GM23338 (cell line): Measurements from ENCODE around the gene SMIM33. TPM values are rescaled to one million over a fixed set of nuclear protein-coding genes. Genes with fewer than 3 reads are reported as not detected.
A peak's percentile ranks its signal among the peaks of the same experiment; 100 is the strongest.

Experiments used
- ATAC-seq: fragments of 200-7000 bp; cut with Tn5 transposase; 3 replicates; pipeline ENCODE4 v1.9.1; 2020
- DNase-seq: peaks from one replicate; pipeline ENCODE4 v3.0.0-alpha.2; 2015; ENCODE audit warnings: low spot score
- H2AFZ ChIP-seq: fragments of 200-600 bp; sonication (generic); 2 replicates; pipeline ENCODE4 v1.8.0; 2016; ENCODE audit warnings: antibody characterized with exemption, mild to moderate bottlenecking, moderate library complexity
- H3F3A ChIP-seq: fragments of 200-600 bp; sonication (generic); replicated peaks from 2 replicates; pipeline ENCODE4 v1.8.0; 2017; ENCODE audit warnings: antibody characterized with exemption, mixed run types, low read depth
- H3K27ac ChIP-seq: fragments of 200-600 bp; sonication (generic); 2 replicates; pipeline ENCODE4 v1.6.1; 2016; ENCODE audit warnings: low read depth
- H3K27me3 ChIP-seq: fragments of 200-600 bp; sonication (generic); 2 replicates; pipeline ENCODE4 v1.8.0; 2016; ENCODE audit warnings: mild to moderate bottlenecking, mixed run types, moderate library complexity; ENCODE audit not compliant: insufficient read depth
- H3K36me3 ChIP-seq: fragments of 200-600 bp; sonication (generic); 2 replicates; pipeline ENCODE4 v1.8.0; 2016; ENCODE audit warnings: mild to moderate bottlenecking; ENCODE audit not compliant: insufficient read depth
- H3K4me1 ChIP-seq: fragments of 200-600 bp; sonication (generic); 2 replicates; pipeline ENCODE4 v1.8.0; 2016; ENCODE audit warnings: mild to moderate bottlenecking, moderate library complexity; ENCODE audit not compliant: insufficient read depth
- H3K4me2 ChIP-seq: fragments of 200-600 bp; sonication (generic); 2 replicates; pipeline ENCODE4 v1.7.1; 2017; ENCODE audit warnings: mixed run types
- H3K4me3 ChIP-seq: fragments of 200-600 bp; sonication (generic); 2 replicates; pipeline ENCODE4 v1.6.1; 2016; ENCODE audit warnings: mixed run types
- H3K79me2 ChIP-seq: fragments of 200-600 bp; sonication (generic); replicated peaks from 2 replicates; pipeline ENCODE4 v1.8.0; 2017; ENCODE audit warnings: mild to moderate bottlenecking; ENCODE audit not compliant: insufficient read depth
- H3K9me2 ChIP-seq: fragments of 200-600 bp; sonication (generic); 2 replicates; pipeline ENCODE4 v1.8.0; 2017; ENCODE audit not compliant: insufficient read depth
- H4K20me1 ChIP-seq: fragments of 200-600 bp; sonication (generic); replicated peaks from 2 replicates; pipeline ENCODE4 v1.8.0; 2017; ENCODE audit warnings: mild to moderate bottlenecking; ENCODE audit not compliant: insufficient read depth
- H3K27ac Mint-ChIP-seq: 2 replicates; pipeline ENCODE4 v1.8.0; 2020; ENCODE audit warnings: inconsistent platforms, mild to moderate bottlenecking, moderate library complexity, mixed read lengths
- H3K27me3 Mint-ChIP-seq: 3 replicates; pipeline ENCODE4 v1.8.0; 2022; ENCODE audit warnings: low read depth, mild to moderate bottlenecking, moderate library complexity, mixed read lengths, inconsistent platforms; ENCODE audit not compliant: insufficient read depth, poor library complexity
- H3K36me3 Mint-ChIP-seq: 3 replicates; pipeline ENCODE4 v1.8.0; 2021; ENCODE audit warnings: low read depth, mild to moderate bottlenecking, inconsistent platforms, moderate library complexity, mixed read lengths
- H3K4me1 Mint-ChIP-seq: 3 replicates; pipeline ENCODE4 v1.8.0; 2020; ENCODE audit warnings: mild to moderate bottlenecking, inconsistent platforms, mixed read lengths
- H3K4me3 Mint-ChIP-seq: 3 replicates; pipeline ENCODE4 v1.8.0; 2021; ENCODE audit warnings: moderate library complexity, mild to moderate bottlenecking, inconsistent platforms, mixed read lengths
- H3K9me3 Mint-ChIP-seq: 3 replicates; pipeline ENCODE4 v1.8.0; 2020; ENCODE audit warnings: moderate library complexity, mild to moderate bottlenecking, inconsistent platforms, mixed read lengths
- CREB1 ChIP-seq: fragments of 250-450 bp; sonication (Bioruptor Pico); IDR thresholded peaks from 2 replicates; pipeline ENCODE4 v1.5.0; 2020; ENCODE audit warnings: low read depth, mild to moderate bottlenecking, moderate library complexity
- EZH2 ChIP-seq: fragments of 200-600 bp; sonication (generic); IDR thresholded peaks from one replicate; pipeline ENCODE4 v1.8.0; 2017; ENCODE audit warnings: antibody characterized with exemption, mild to moderate bottlenecking, low read depth; ENCODE audit not compliant: unreplicated experiment
- EZH2phosphoT487 ChIP-seq: fragments of 200-600 bp; sonication (generic); IDR thresholded peaks from one replicate; pipeline ENCODE4 v1.8.1; 2018; ENCODE audit warnings: antibody characterized with exemption; ENCODE audit not compliant: unreplicated experiment
- JUNB ChIP-seq: IDR thresholded peaks from one replicate; pipeline ENCODE4 v1.6.1; 2016; ENCODE audit warnings: antibody characterized with exemption; ENCODE audit not compliant: unreplicated experiment
- NANOG ChIP-seq: IDR thresholded peaks from 2 replicates; pipeline ENCODE4 v1.6.1; 2016; ENCODE audit warnings: antibody characterized with exemption, borderline replicate concordance
- POLR2AphosphoS5 ChIP-seq: IDR thresholded peaks from 2 replicates; pipeline ENCODE4 v1.6.1; 2016; ENCODE audit warnings: antibody characterized with exemption, low read depth
- STAT1 ChIP-seq: IDR thresholded peaks from one replicate; pipeline ENCODE4 v1.6.1; 2016; ENCODE audit warnings: antibody characterized with exemption; ENCODE audit not compliant: unreplicated experiment
- ZNF114 ChIP-seq: fragments of 250-450 bp; sonication (Bioruptor Pico); IDR thresholded peaks from 2 replicates; pipeline ENCODE4 v1.5.0; 2020; ENCODE audit warnings: mild to moderate bottlenecking, moderate library complexity
- ZNF331 ChIP-seq: fragments of 250-450 bp; sonication (Bioruptor Pico); IDR thresholded peaks from 2 replicates; pipeline ENCODE4 v1.5.0; 2020; ENCODE audit warnings: low read depth, mild to moderate bottlenecking, moderate library complexity
- polyA plus RNA-seq: library from polyadenylated mRNA; unstranded; fragments of >200 nt; fragmentation: Nextera tagmentation; extraction: Ambion mirVana; gene quantifications from 2 replicates; pipeline ENCODE4 v1.2.1, GENCODE V29; 2016
- total RNA-seq: library from RNA; depleted of rRNA; stranded (reverse); fragments of >200 nt; shearing (Covaris generic); gene quantifications from 2 replicates; pipeline ENCODE4 v1.2.3, GENCODE V29; 2014
- TF ChIP-seq, protein P1 (sequence below), 2 experiments: fragments of 200-600 bp in 1 of 2; sonication (generic) in 1 of 2; conservative IDR thresholded peaks; 2 replicates each; pipeline versions ENCODE4 v1.5.1 to v1.6.1; 2016 to 2017; ENCODE audit warnings: antibody characterized with exemption in 2 of 2, low read depth in 2 of 2, mild to moderate bottlenecking in 2 of 2, moderate library complexity in 1 of 2
- TF ChIP-seq, protein P2 (sequence below): IDR thresholded peaks from one replicate; pipeline ENCODE4 v1.6.1; 2018; ENCODE audit warnings: antibody characterized with exemption; ENCODE audit not compliant: unreplicated experiment
- TF ChIP-seq, protein P3 (sequence below): IDR thresholded peaks from 2 replicates; pipeline ENCODE4 v1.6.1; 2016; ENCODE audit warnings: antibody characterized with exemption
- TF ChIP-seq, protein P4 (sequence below): fragments of 250-450 bp; sonication (Bioruptor Pico); IDR thresholded peaks from 2 replicates; pipeline ENCODE4 v1.5.0; 2020; ENCODE audit warnings: mild to moderate bottlenecking, moderate library complexity

SMIM33 gene
- total and polyA plus RNA-seq, 2 experiments from 2014 or later = not detected

DNA sequence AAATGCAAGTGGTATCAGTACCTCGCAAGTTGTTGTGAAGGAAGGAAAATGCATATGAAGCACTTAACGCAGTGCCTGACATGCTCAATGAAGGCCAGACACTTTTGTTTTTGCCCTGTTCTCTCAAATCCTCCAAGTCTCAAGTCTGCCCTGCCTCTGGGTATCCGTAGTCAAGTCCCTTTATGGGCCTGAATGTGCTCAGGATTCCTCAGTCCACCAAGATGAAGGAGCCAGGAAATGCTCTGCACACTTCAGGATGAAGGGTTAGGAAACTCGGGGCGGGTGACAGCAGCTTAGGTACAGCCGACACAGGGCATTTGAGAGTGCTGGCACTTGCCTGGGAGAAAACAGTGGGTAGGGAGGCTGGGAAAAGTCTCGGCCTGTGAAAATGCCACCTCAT lies 9.6 kb upstream of the SMIM33 start:
- H3K4me3 Mint-ChIP-seq = no peak overlapping the region

More for the DNA sequence above, 9.6 kb upstream of the SMIM33 start:
- Histone ChIP-seq H3K4me1 (peaks cover 22% of the 10 kb centered on the region), H3K4me3 (no peak overlapping the region), H3K27me3 (no peaks in the 10 kb centered on the region), H4K20me1 (no peaks in the 10 kb centered on the region), H3K27ac (0 out of 2 replicates have a peak overlapping the region, but pooled peaks have one; percentile 55), H3K9me2 (no peaks in the 10 kb centered on the region), H3K36me3 (no peaks in the 10 kb centered on the region; the same call in 1 of the 2 replicates), H3K79me2 (no peaks in the 10 kb centered on the region), H3F3A (0 out of 2 replicates have a peak, but pooled peaks cover 11% of the 10 kb centered on the region), H2AFZ (peak overlapping the region; percentile 84; the same call in 1 of the 2 replicates), H3K4me2 (no peak overlapping the region)
- peaks cover 21% of the 10 kb centered on the region for H3K27me3 Mint-ChIP-seq
- DNase-seq (no peak), ATAC-seq (no peak)
- no peaks in the 10 kb centered on the region for H3K9me3 Mint-ChIP-seq
- TF ChIP-seq EZH2 = no peak
- TF ChIP-seq, protein P1, sequence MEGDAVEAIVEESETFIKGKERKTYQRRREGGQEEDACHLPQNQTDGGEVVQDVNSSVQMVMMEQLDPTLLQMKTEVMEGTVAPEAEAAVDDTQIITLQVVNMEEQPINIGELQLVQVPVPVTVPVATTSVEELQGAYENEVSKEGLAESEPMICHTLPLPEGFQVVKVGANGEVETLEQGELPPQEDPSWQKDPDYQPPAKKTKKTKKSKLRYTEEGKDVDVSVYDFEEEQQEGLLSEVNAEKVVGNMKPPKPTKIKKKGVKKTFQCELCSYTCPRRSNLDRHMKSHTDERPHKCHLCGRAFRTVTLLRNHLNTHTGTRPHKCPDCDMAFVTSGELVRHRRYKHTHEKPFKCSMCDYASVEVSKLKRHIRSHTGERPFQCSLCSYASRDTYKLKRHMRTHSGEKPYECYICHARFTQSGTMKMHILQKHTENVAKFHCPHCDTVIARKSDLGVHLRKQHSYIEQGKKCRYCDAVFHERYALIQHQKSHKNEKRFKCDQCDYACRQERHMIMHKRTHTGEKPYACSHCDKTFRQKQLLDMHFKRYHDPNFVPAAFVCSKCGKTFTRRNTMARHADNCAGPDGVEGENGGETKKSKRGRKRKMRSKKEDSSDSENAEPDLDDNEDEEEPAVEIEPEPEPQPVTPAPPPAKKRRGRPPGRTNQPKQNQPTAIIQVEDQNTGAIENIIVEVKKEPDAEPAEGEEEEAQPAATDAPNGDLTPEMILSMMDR (conservative IDR thresholded peaks at IDR 0.05; ENCODE audit: low read depth in 2 of 2) = no peak
- TF ChIP-seq, protein P2, sequence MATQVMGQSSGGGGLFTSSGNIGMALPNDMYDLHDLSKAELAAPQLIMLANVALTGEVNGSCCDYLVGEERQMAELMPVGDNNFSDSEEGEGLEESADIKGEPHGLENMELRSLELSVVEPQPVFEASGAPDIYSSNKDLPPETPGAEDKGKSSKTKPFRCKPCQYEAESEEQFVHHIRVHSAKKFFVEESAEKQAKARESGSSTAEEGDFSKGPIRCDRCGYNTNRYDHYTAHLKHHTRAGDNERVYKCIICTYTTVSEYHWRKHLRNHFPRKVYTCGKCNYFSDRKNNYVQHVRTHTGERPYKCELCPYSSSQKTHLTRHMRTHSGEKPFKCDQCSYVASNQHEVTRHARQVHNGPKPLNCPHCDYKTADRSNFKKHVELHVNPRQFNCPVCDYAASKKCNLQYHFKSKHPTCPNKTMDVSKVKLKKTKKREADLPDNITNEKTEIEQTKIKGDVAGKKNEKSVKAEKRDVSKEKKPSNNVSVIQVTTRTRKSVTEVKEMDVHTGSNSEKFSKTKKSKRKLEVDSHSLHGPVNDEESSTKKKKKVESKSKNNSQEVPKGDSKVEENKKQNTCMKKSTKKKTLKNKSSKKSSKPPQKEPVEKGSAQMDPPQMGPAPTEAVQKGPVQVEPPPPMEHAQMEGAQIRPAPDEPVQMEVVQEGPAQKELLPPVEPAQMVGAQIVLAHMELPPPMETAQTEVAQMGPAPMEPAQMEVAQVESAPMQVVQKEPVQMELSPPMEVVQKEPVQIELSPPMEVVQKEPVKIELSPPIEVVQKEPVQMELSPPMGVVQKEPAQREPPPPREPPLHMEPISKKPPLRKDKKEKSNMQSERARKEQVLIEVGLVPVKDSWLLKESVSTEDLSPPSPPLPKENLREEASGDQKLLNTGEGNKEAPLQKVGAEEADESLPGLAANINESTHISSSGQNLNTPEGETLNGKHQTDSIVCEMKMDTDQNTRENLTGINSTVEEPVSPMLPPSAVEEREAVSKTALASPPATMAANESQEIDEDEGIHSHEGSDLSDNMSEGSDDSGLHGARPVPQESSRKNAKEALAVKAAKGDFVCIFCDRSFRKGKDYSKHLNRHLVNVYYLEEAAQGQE = no peak
- no peak for TF ChIP-seq JUNB
- TF ChIP-seq STAT1 = no peak
- TF ChIP-seq EZH2phosphoT487 = no peak
- no peak for TF ChIP-seq ZNF114 (CRISPR knock-in tag)
- TF ChIP-seq CREB1 (CRISPR knock-in tag) = no peak
- no peak for TF ChIP-seq NANOG
- TF ChIP-seq, protein P3, sequence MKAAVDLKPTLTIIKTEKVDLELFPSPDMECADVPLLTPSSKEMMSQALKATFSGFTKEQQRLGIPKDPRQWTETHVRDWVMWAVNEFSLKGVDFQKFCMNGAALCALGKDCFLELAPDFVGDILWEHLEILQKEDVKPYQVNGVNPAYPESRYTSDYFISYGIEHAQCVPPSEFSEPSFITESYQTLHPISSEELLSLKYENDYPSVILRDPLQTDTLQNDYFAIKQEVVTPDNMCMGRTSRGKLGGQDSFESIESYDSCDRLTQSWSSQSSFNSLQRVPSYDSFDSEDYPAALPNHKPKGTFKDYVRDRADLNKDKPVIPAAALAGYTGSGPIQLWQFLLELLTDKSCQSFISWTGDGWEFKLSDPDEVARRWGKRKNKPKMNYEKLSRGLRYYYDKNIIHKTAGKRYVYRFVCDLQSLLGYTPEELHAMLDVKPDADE = no peak
- TF ChIP-seq, protein P4, sequence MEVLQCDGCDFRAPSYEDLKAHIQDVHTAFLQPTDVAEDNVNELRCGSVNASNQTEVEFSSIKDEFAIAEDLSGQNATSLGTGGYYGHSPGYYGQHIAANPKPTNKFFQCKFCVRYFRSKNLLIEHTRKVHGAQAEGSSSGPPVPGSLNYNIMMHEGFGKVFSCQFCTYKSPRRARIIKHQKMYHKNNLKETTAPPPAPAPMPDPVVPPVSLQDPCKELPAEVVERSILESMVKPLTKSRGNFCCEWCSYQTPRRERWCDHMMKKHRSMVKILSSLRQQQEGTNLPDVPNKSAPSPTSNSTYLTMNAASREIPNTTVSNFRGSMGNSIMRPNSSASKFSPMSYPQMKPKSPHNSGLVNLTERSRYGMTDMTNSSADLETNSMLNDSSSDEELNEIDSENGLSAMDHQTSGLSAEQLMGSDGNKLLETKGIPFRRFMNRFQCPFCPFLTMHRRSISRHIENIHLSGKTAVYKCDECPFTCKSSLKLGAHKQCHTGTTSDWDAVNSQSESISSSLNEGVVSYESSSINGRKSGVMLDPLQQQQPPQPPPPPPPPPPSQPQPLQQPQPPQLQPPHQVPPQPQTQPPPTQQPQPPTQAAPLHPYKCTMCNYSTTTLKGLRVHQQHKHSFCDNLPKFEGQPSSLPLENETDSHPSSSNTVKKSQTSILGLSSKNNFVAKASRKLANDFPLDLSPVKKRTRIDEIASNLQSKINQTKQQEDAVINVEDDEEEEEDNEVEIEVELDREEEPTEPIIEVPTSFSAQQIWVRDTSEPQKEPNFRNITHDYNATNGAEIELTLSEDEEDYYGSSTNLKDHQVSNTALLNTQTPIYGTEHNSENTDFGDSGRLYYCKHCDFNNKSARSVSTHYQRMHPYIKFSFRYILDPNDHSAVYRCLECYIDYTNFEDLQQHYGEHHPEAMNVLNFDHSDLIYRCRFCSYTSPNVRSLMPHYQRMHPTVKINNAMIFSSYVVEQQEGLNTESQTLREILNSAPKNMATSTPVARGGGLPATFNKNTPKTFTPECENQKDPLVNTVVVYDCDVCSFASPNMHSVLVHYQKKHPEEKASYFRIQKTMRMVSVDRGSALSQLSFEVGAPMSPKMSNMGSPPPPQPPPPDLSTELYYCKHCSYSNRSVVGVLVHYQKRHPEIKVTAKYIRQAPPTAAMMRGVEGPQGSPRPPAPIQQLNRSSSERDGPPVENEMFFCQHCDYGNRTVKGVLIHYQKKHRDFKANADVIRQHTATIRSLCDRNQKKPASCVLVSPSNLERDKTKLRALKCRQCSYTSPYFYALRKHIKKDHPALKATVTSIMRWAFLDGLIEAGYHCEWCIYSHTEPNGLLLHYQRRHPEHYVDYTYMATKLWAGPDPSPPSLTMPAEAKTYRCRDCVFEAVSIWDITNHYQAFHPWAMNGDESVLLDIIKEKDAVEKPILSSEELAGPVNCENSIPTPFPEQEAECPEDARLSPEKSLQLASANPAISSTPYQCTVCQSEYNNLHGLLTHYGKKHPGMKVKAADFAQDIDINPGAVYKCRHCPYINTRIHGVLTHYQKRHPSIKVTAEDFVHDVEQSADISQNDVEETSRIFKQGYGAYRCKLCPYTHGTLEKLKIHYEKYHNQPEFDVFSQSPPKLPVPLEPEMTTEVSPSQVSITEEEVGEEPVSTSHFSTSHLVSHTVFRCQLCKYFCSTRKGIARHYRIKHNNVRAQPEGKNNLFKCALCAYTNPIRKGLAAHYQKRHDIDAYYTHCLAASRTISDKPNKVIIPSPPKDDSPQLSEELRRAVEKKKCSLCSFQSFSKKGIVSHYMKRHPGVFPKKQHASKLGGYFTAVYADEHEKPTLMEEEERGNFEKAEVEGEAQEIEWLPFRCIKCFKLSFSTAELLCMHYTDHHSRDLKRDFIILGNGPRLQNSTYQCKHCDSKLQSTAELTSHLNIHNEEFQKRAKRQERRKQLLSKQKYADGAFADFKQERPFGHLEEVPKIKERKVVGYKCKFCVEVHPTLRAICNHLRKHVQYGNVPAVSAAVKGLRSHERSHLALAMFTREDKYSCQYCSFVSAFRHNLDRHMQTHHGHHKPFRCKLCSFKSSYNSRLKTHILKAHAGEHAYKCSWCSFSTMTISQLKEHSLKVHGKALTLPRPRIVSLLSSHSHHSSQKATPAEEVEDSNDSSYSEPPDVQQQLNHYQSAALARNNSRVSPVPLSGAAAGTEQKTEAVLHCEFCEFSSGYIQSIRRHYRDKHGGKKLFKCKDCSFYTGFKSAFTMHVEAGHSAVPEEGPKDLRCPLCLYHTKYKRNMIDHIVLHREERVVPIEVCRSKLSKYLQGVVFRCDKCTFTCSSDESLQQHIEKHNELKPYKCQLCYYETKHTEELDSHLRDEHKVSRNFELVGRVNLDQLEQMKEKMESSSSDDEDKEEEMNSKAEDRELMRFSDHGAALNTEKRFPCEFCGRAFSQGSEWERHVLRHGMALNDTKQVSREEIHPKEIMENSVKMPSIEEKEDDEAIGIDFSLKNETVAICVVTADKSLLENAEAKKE (CRISPR knock-in tag) = no peak
- no peak for TF ChIP-seq POLR2AphosphoS5
- TF ChIP-seq ZNF331 (CRISPR knock-in tag) = no peak
- H3K4me1 Mint-ChIP-seq = peaks cover 33% of the 10 kb centered on the region
- H3K36me3 Mint-ChIP-seq = no peaks in the 10 kb centered on the region
- H3K27ac Mint-ChIP-seq = no peak overlapping the region
